ENCODE data around the gene GNAS-AS1. TPM values are rescaled to one million over a fixed set of nuclear protein-coding genes. Genes with fewer than 3 reads are reported as not detected.

GNAS-AS1 gene
- total RNA-seq, 1 experiment from 2014 or later: 0.59 TPM

GRCh38 chr20:58843128-58843556, 7.6 kb downstream of the GNAS-AS1 start:
- intact Hi-C loops (cut with micrococcal nuclease; ENCODE audit: unreplicated experiment): no loop called here
- Mint-ChIP-seq H3K36me3 (ENCODE audit: insufficient read depth, unreplicated experiment) (no peaks in the 10 kb centered on the region), H3K27ac (ENCODE audit: unreplicated experiment) (no peak overlapping the region), H3K9me3 (ENCODE audit: low read depth, unreplicated experiment) (peaks cover 3% of the 10 kb centered on the region), H3K4me3 (ENCODE audit: low read depth, unreplicated experiment) (no peak overlapping the region), H3K27me3 (ENCODE audit: unreplicated experiment) (peaks cover 71% of the 10 kb centered on the region), H3K4me1 (ENCODE audit: low read depth, unreplicated experiment) (no peaks in the 10 kb centered on the region)
- CTCF ChIA-PET: interaction anchor here (0.8 kb wide), 1 partner anchor 379 kb away, joined by 3 read pairs; no protein-coding TSS in a partner anchor
- BruUV-seq (replicated peaks): no TSS peak
- no peak for DNase-seq
- TF ChIP-seq, protein P1, sequence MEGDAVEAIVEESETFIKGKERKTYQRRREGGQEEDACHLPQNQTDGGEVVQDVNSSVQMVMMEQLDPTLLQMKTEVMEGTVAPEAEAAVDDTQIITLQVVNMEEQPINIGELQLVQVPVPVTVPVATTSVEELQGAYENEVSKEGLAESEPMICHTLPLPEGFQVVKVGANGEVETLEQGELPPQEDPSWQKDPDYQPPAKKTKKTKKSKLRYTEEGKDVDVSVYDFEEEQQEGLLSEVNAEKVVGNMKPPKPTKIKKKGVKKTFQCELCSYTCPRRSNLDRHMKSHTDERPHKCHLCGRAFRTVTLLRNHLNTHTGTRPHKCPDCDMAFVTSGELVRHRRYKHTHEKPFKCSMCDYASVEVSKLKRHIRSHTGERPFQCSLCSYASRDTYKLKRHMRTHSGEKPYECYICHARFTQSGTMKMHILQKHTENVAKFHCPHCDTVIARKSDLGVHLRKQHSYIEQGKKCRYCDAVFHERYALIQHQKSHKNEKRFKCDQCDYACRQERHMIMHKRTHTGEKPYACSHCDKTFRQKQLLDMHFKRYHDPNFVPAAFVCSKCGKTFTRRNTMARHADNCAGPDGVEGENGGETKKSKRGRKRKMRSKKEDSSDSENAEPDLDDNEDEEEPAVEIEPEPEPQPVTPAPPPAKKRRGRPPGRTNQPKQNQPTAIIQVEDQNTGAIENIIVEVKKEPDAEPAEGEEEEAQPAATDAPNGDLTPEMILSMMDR (IDR thresholded peaks at IDR 0.05; ENCODE audit: unreplicated experiment): no peak

DNA sequence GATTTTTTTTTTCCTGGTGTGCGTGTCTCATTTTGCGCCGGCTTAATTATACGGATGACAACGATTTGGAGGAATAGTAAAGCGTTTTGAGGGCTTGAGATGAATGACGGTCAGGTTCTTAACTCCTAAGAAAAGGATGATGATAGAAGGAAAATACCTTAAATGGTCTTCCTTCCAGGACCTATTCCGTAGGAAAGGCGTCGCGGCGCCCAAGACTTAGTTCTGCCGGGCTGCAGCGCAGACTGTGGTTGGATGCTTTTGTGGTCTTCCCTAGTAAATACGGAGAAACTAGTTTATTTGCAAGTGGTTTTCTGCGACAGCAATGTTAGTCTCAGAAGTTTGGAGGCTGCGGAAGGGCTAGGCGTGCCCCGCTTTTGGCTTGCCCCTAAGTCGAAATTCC, 8.4 kb downstream of the GNAS-AS1 start:
- CTCF ChIA-PET: no interaction called here
- H3K4me1 Mint-ChIP-seq (ENCODE audit: low read depth, unreplicated experiment): no peaks in the 10 kb centered on the region
- no peak overlapping the region for H3K4me3 Mint-ChIP-seq (ENCODE audit: low read depth, unreplicated experiment)
- intact Hi-C loops (cut with micrococcal nuclease; ENCODE audit: unreplicated experiment): no loop called here
- no peaks in the 10 kb centered on the region for H3K36me3 Mint-ChIP-seq (ENCODE audit: insufficient read depth, unreplicated experiment)
- H3K9me3 Mint-ChIP-seq (ENCODE audit: low read depth, unreplicated experiment): peaks cover 3% of the 10 kb centered on the region
- TF ChIP-seq, protein P1 (IDR thresholded peaks at IDR 0.05; ENCODE audit: unreplicated experiment): no peak
- no peak for DNase-seq
- H3K27me3 Mint-ChIP-seq (ENCODE audit: unreplicated experiment): peaks cover 71% of the 10 kb centered on the region
- no peak overlapping the region for H3K27ac Mint-ChIP-seq (ENCODE audit: unreplicated experiment)
- BruUV-seq (replicated peaks): no TSS peak

GRCh38 chr20:58841539-58842264, 9.0 kb downstream of the GNAS-AS1 start:
- no TSS peak for BruUV-seq (replicated peaks)
- no peaks in the 10 kb centered on the region for H3K4me1 Mint-ChIP-seq (ENCODE audit: low read depth, unreplicated experiment)
- no peak overlapping the region for H3K4me3 Mint-ChIP-seq (ENCODE audit: low read depth, unreplicated experiment)
- DNase-seq: no peak
- peaks cover 71% of the 10 kb centered on the region for H3K27me3 Mint-ChIP-seq (ENCODE audit: unreplicated experiment)
- CTCF ChIA-PET: no interaction called here
- H3K27ac Mint-ChIP-seq (ENCODE audit: unreplicated experiment): no peak overlapping the region
- intact Hi-C loops (cut with micrococcal nuclease; ENCODE audit: unreplicated experiment): no loop called here
- H3K9me3 Mint-ChIP-seq (ENCODE audit: low read depth, unreplicated experiment): peaks cover 3% of the 10 kb centered on the region
- TF ChIP-seq, protein P1 (IDR thresholded peaks at IDR 0.05; ENCODE audit: unreplicated experiment): no peak
- no peaks in the 10 kb centered on the region for H3K36me3 Mint-ChIP-seq (ENCODE audit: insufficient read depth, unreplicated experiment)

- TF ChIP-seq, protein P1 (IDR thresholded peaks at IDR 0.05; ENCODE audit: unreplicated experiment): no peak
- Mint-ChIP-seq H3K27me3 (ENCODE audit: unreplicated experiment) (peaks cover 71% of the 10 kb centered on the region), H3K36me3 (ENCODE audit: insufficient read depth, unreplicated experiment) (no peaks in the 10 kb centered on the region), H3K27ac (ENCODE audit: unreplicated experiment) (no peak overlapping the region), H3K4me1 (ENCODE audit: low read depth, unreplicated experiment) (no peaks in the 10 kb centered on the region), H3K4me3 (ENCODE audit: low read depth, unreplicated experiment) (no peak overlapping the region), H3K9me3 (ENCODE audit: low read depth, unreplicated experiment) (peaks cover 3% of the 10 kb centered on the region)
- intact Hi-C loops (cut with micrococcal nuclease; ENCODE audit: unreplicated experiment): no loop called here
- BruUV-seq (replicated peaks): no TSS peak
- no peak for DNase-seq
- CTCF ChIA-PET: no interaction called here
Observed at GRCh38 chr20:58840816-58841538, 9.7 kb downstream of the GNAS-AS1 start.
